Fibroblast of lung (primary cell): Measurements from ENCODE around the gene TBC1D19. TPM values are rescaled to one million over a fixed set of nuclear protein-coding genes. Genes with fewer than 3 reads are reported as not detected.

ENCODE experiments used
- DNase-seq, 2 donors: peaks; one replicate each; pipeline versions ENCODE4 v3.0.0 to v3.0.0-alpha.2; 2010; ENCODE audit warnings: low read depth in 2 of 2
- H2AFZ ChIP-seq: 2 replicates; pipeline ENCODE4 v1.5.1; 2012; ENCODE audit warnings: low read length, control low read depth, inconsistent platforms
- H3K27ac ChIP-seq: 2 replicates; pipeline ENCODE4 v1.5.1; 2011; ENCODE audit warnings: low read length, control low read depth; ENCODE audit not compliant: insufficient read depth
- H3K27me3 ChIP-seq: 2 replicates; pipeline ENCODE4 v1.5.1; 2011; ENCODE audit warnings: mild to moderate bottlenecking, low read length; ENCODE audit not compliant: control insufficient read depth, insufficient read depth
- H3K36me3 ChIP-seq: 2 replicates; pipeline ENCODE4 v1.5.1; 2011; ENCODE audit warnings: low read length; ENCODE audit not compliant: control insufficient read depth, insufficient read depth
- H3K4me1 ChIP-seq: 2 replicates; pipeline ENCODE4 v1.5.1; 2011; ENCODE audit warnings: low read length; ENCODE audit not compliant: control insufficient read depth, insufficient read depth; ENCODE audit errors: extremely low read depth
- H3K4me2 ChIP-seq: 2 replicates; pipeline ENCODE4 v1.5.1; 2011; ENCODE audit warnings: low read length, control low read depth; ENCODE audit not compliant: insufficient read depth; ENCODE audit errors: extremely low read depth
- H3K4me3 ChIP-seq, 4 experiments: fragments of 200-600 bp in 1 of 4; sonication (generic) in 1 of 4; replicated peaks in 1 of 4; 2 replicates each; pipeline ENCODE4 v1.5.1; 2011 to 2016; ENCODE audit warnings: low read length in 4 of 4, low read depth in 3 of 4, mild to moderate bottlenecking in 3 of 4, control low read depth in 2 of 4, inconsistent platforms in 1 of 4, mixed read lengths in 1 of 4; ENCODE audit not compliant: insufficient read depth in 1 of 4; ENCODE audit errors: control extremely low read depth in 1 of 4
- H3K79me2 ChIP-seq: 2 replicates; pipeline ENCODE4 v1.5.1; 2012; ENCODE audit warnings: mild to moderate bottlenecking, low read length, inconsistent platforms; ENCODE audit not compliant: control insufficient read depth, insufficient read depth
- H3K9ac ChIP-seq: 2 replicates; pipeline ENCODE4 v1.5.1; 2011; ENCODE audit warnings: mild to moderate bottlenecking, low read length, control low read depth; ENCODE audit not compliant: insufficient read depth
- H3K9me3 ChIP-seq: 2 replicates; pipeline ENCODE4 v1.5.1; 2012; ENCODE audit warnings: low read depth, low read length; ENCODE audit not compliant: control insufficient read depth, insufficient read depth
- H4K20me1 ChIP-seq: 2 replicates; pipeline ENCODE4 v1.5.1; 2011; ENCODE audit warnings: low read length; ENCODE audit not compliant: control insufficient read depth, insufficient read depth; ENCODE audit errors: extremely low read depth
- CTCF ChIP-seq, 2 donors: IDR thresholded peaks in 1 of 2; conservative IDR thresholded peaks in 1 of 2; 1 replicate in 1 of 2; 2 replicates in 1 of 2; pipeline ENCODE4 v1.5.1; 2011 to 2012; ENCODE audit warnings: low read length in 2 of 2, control low read depth in 1 of 2, inconsistent platforms in 1 of 2, low read depth in 1 of 2, mild to moderate bottlenecking in 1 of 2
- EZH2 ChIP-seq: IDR thresholded peaks from 2 replicates; pipeline ENCODE4 v1.5.1; 2012; ENCODE audit warnings: low read length, control low read depth, mild to moderate bottlenecking; ENCODE audit errors: missing control alignments
- polyA plus RNA-seq, 2 donors: library from polyadenylated mRNA; depleted of rRNA in 1 of 2; stranded (reverse) in 1 of 2; unstranded in 1 of 2; fragments of >200 nt; gene quantifications; 2 replicates each; pipeline ENCODE4 v1.2.1, GENCODE V29; 2011 to 2012; ENCODE audit warnings: missing spikeins in 1 of 2
- total RNA-seq: library from RNA; depleted of rRNA; stranded (reverse); fragments of >200 nt; gene quantifications from 2 replicates; pipeline ENCODE4 v1.2.1, GENCODE V29; 2014

The TBC1D19 gene
- total and polyA plus RNA-seq, 2 donors (not counting 1 experiment from before 2014, with no cell fraction given), result 38.2 to 132 TPM

GRCh38 chr4:26726655-26727387, 142.9 kb downstream of the TBC1D19 start:
- TF ChIP-seq CTCF (conservative IDR thresholded peaks at IDR 0.05 in 1 of 2, IDR thresholded peaks at IDR 0.05 in 1 of 2; ENCODE audit: low read depth in 1 of 2, low read length in 2 of 2) (no peak), EZH2 (no peak)
- Histone ChIP-seq H3K4me1 (no peaks in the 10 kb centered on the region), H3K4me2 (no peak overlapping the region), H4K20me1 (no peaks in the 10 kb centered on the region), H3K9me3 (no peaks in the 10 kb centered on the region), H3K27me3 (no peaks in the 10 kb centered on the region), H3K79me2 (no peaks in the 10 kb centered on the region), H2AFZ (no peak overlapping the region), H3K4me3 (no peak overlapping the region), H3K9ac (no peak overlapping the region), H3K27ac (no peak overlapping the region), H3K36me3 (no peaks in the 10 kb centered on the region)
- peak in 1 of 2 donors; percentile 6 for DNase-seq

GRCh38 chr4:26727844-26728243, 144.0 kb downstream of the TBC1D19 start:
- no peak overlapping the region for H2AFZ ChIP-seq
- no peaks in the 10 kb centered on the region for H3K79me2 ChIP-seq
- no peaks in the 10 kb centered on the region for H3K4me1 ChIP-seq
- H3K27me3 ChIP-seq, result no peaks in the 10 kb centered on the region
- H3K36me3 ChIP-seq, result no peaks in the 10 kb centered on the region
- no peak overlapping the region for H3K27ac ChIP-seq
- H4K20me1 ChIP-seq, result no peaks in the 10 kb centered on the region
- TF ChIP-seq CTCF (conservative IDR thresholded peaks at IDR 0.05 in 1 of 2, IDR thresholded peaks at IDR 0.05 in 1 of 2; ENCODE audit: low read depth in 1 of 2, low read length in 2 of 2), result no peak
- TF ChIP-seq EZH2, result no peak
- no peak overlapping the region for H3K4me3 ChIP-seq
- H3K9ac ChIP-seq, result no peak overlapping the region
- no peak for DNase-seq
- H3K4me2 ChIP-seq, result no peak overlapping the region
- no peaks in the 10 kb centered on the region for H3K9me3 ChIP-seq

GRCh38 chr4:26729027-26729426, 145.1 kb downstream of the TBC1D19 start:
- Histone ChIP-seq H3K9ac (no peak overlapping the region), H3K9me3 (no peaks in the 10 kb centered on the region), H3K27me3 (no peaks in the 10 kb centered on the region), H3K4me2 (no peak overlapping the region), H3K27ac (no peak overlapping the region), H3K4me1 (no peaks in the 10 kb centered on the region), H2AFZ (no peak overlapping the region), H4K20me1 (no peaks in the 10 kb centered on the region), H3K4me3 (no peak overlapping the region), H3K36me3 (no peaks in the 10 kb centered on the region), H3K79me2 (no peaks in the 10 kb centered on the region)
- DNase-seq, result no peak
- TF ChIP-seq CTCF (conservative IDR thresholded peaks at IDR 0.05 in 1 of 2, IDR thresholded peaks at IDR 0.05 in 1 of 2; ENCODE audit: low read depth in 1 of 2, low read length in 2 of 2) (no peak), EZH2 (no peak)
